Endothelial cell of umbilical vein (primary cell): ENCODE results near the gene E2F2. TPM values are rescaled to one million over a fixed set of nuclear protein-coding genes. Genes with fewer than 3 reads are reported as not detected.

ENCODE experiments used
- Bru-seq: library from RNA; stranded (reverse); fragments of 400-500 nt; gene quantifications from one replicate; lab custom pipeline; 2021; lab: Mats Ljungman, UMichigan
- BruChase-seq, 2 experiments: library from RNA; stranded (reverse); fragments of 400-500 nt; gene quantifications; one replicate each; lab custom pipeline; 2021; lab: Mats Ljungman, UMichigan
- BruUV-seq: library from RNA; stranded (reverse); fragments of 400-500 nt; replicated peaks from 2 replicates; lab custom pipeline; 2021; lab: Mats Ljungman, UMichigan
- CTCF ChIA-PET: fragments of 300-600, 350-600 bp; sonication (Branson Sonifier 250); formaldehyde crosslinking; loops from one replicate; lab custom pipeline; 2021; ENCODE audit warnings: antibody characterized with exemption, inconsistent platforms; lab: Charles Lee
- POLR2A ChIA-PET: fragments of 300-600, 350-600 bp; sonication (Branson Sonifier 250); formaldehyde crosslinking; loops from one replicate; lab custom pipeline; 2021; ENCODE audit warnings: antibody characterized with exemption, inconsistent platforms; lab: Charles Lee
- DNase-seq: peaks from one replicate; pipeline ENCODE4 v3.0.0-alpha.2; 2011; ENCODE audit warnings: low read depth, low spot score
- FAIRE-seq: peaks from 2 replicates; lab custom pipeline; 2011; peaks lifted over from hg19 to GRCh38; lab: Jason Lieb, UNC
- H2AFZ ChIP-seq: 2 replicates; pipeline ENCODE4 v1.6.0; 2012; ENCODE audit warnings: low read depth, low read length, control low read depth, inconsistent platforms
- H3K27ac ChIP-seq: 2 replicates; pipeline ENCODE4 v1.5.1; 2011; ENCODE audit warnings: low read depth, mild to moderate bottlenecking, control low read depth, low read length, moderate library complexity; ENCODE audit not compliant: insufficient read depth
- H3K27me3 ChIP-seq, 2 experiments: 2 replicates each; pipeline versions ENCODE4 v1.6.0 to v1.6.1; 2011; ENCODE audit warnings: low read length in 2 of 2, mixed read lengths in 1 of 2; ENCODE audit not compliant: control insufficient read depth in 2 of 2, insufficient read depth in 2 of 2
- H3K36me3 ChIP-seq, 2 experiments: 2 replicates in 1 of 2; 3 replicates in 1 of 2; pipeline ENCODE4 v1.5.1; 2011; ENCODE audit warnings: low read length in 2 of 2, mild to moderate bottlenecking in 1 of 2, moderate library complexity in 1 of 2; ENCODE audit not compliant: control insufficient read depth in 2 of 2, insufficient read depth in 2 of 2; ENCODE audit errors: extremely low read depth in 1 of 2
- H3K4me1 ChIP-seq: 3 replicates; pipeline ENCODE4 v1.5.1; 2011; ENCODE audit warnings: mild to moderate bottlenecking, low read length; ENCODE audit not compliant: control insufficient read depth, insufficient read depth; ENCODE audit errors: extremely low read depth
- H3K4me2 ChIP-seq: 2 replicates; pipeline ENCODE4 v1.6.1; 2011; ENCODE audit warnings: low read length, control low read depth, mixed read lengths; ENCODE audit not compliant: insufficient read depth
- H3K4me3 ChIP-seq, 3 experiments: fragments of 200-600 bp in 1 of 3; sonication (generic), shearing (Covaris generic) in 1 of 3; replicated peaks in 1 of 3; 2 replicates each; pipeline ENCODE4 v1.5.1; 2011 to 2016; ENCODE audit warnings: control low read depth in 3 of 3, low read length in 3 of 3, mild to moderate bottlenecking in 2 of 3, inconsistent platforms in 1 of 3, low read depth in 1 of 3, moderate library complexity in 1 of 3; ENCODE audit not compliant: insufficient read depth in 1 of 3
- H3K79me2 ChIP-seq: 2 replicates; pipeline ENCODE4 v1.6.0; 2012; ENCODE audit warnings: low read length, inconsistent platforms; ENCODE audit not compliant: control insufficient read depth, insufficient read depth
- H3K9ac ChIP-seq: replicated peaks from 2 replicates; pipeline ENCODE3; 2011; ENCODE audit warnings: low read length, control low read depth; ENCODE audit not compliant: insufficient read depth; ENCODE audit errors: extremely low read depth
- H3K9me1 ChIP-seq: replicated peaks from 3 replicates; pipeline ENCODE4 v1.6.0; 2011; ENCODE audit warnings: mild to moderate bottlenecking, low read length; ENCODE audit not compliant: control insufficient read depth, insufficient read depth; ENCODE audit errors: extremely low read depth
- H3K9me3 ChIP-seq: replicated peaks from 2 replicates; pipeline ENCODE4 v1.5.1; 2012; ENCODE audit warnings: low read length, inconsistent platforms; ENCODE audit not compliant: control insufficient read depth, insufficient read depth
- H4K20me1 ChIP-seq: replicated peaks from 2 replicates; pipeline ENCODE3; 2011; ENCODE audit warnings: mild to moderate bottlenecking, low read length; ENCODE audit not compliant: control insufficient read depth, insufficient read depth; ENCODE audit errors: extremely low read depth
- CTCF ChIP-seq, 2 donors: IDR thresholded peaks; 1 replicate in 1 of 2; 2 replicates in 1 of 2; pipeline ENCODE4 v1.5.1; 2011; ENCODE audit warnings: low read length in 2 of 2, mild to moderate bottlenecking in 2 of 2, moderate library complexity in 2 of 2, control low read depth in 1 of 2, inconsistent platforms in 1 of 2, low read depth in 1 of 2; ENCODE audit not compliant: insufficient read depth in 1 of 2; ENCODE audit errors: extremely low read depth in 1 of 2
- EZH2 ChIP-seq: IDR thresholded peaks from 2 replicates; pipeline ENCODE4 v1.6.1; 2012; ENCODE audit warnings: borderline replicate concordance, low read depth, mild to moderate bottlenecking, moderate library complexity, low read length, inconsistent platforms; ENCODE audit not compliant: severe bottlenecking
- FOS ChIP-seq: IDR thresholded peaks from 2 replicates; pipeline ENCODE4 v1.6.1; 2011; ENCODE audit warnings: mild to moderate bottlenecking, low read length, moderate library complexity, borderline replicate concordance; ENCODE audit not compliant: insufficient read depth
- GATA2 ChIP-seq: IDR thresholded peaks from 2 replicates; pipeline ENCODE4 v1.7.0; 2011; ENCODE audit warnings: low read depth, mild to moderate bottlenecking, moderate library complexity, mixed read lengths, low read length; ENCODE audit not compliant: insufficient read length, insufficient read depth
- JUN ChIP-seq: IDR thresholded peaks from 2 replicates; pipeline ENCODE4 v1.6.1; 2011; ENCODE audit warnings: borderline replicate concordance, low read depth; ENCODE audit not compliant: insufficient read length, insufficient read depth
- MYC ChIP-seq: IDR thresholded peaks from one replicate; pipeline ENCODE4 v1.6.1; 2011; ENCODE audit warnings: mild to moderate bottlenecking, low read depth, low read length
- POLR2A ChIP-seq: IDR thresholded peaks from 2 replicates; pipeline ENCODE4 v1.6.1; 2012; ENCODE audit warnings: low read depth, mild to moderate bottlenecking, control low read depth, low read length
- POLR2AphosphoS5 ChIP-seq: IDR thresholded peaks from 2 replicates; pipeline ENCODE4 v1.6.1; 2012; ENCODE audit warnings: low read depth, mild to moderate bottlenecking, control low read depth, low read length, moderate library complexity; ENCODE audit not compliant: insufficient read depth
- dilution Hi-C: fragments of 300-500 bp; cut with MboI; formaldehyde crosslinking; loops from one replicate; pipeline ENCODE4 v1.15.0; 2019; ENCODE audit warnings: low sequenced_read_pairs; ENCODE audit not compliant: extremely low pct_ligation_motif_present
- intact Hi-C: fragments of 100-400 bp; cut with micrococcal nuclease; formaldehyde crosslinking; loops from one replicate; pipeline ENCODE4 v1.10.0; 2022
- long read RNA-seq: library from polyadenylated mRNA; stranded (forward); transcript quantifications from one replicate; pipeline ENCODE4 v2.0.0, GENCODE V29; 2021
- polyA minus RNA-seq, 3 experiments: library from RNA; depleted of rRNA, polyadenylated mRNA; stranded (reverse); fragments of >200 nt; gene quantifications; 1 replicate in 1 of 3; 2 replicates in 2 of 3; pipeline ENCODE4 v1.2.3, GENCODE V29; 2011
- polyA plus RNA-seq, 4 experiments: library from polyadenylated mRNA; depleted of rRNA in 3 of 4; stranded (reverse) in 3 of 4; unstranded in 1 of 4; fragments of >200 nt; gene quantifications; 2 replicates each; pipeline versions ENCODE4 v1.2.1 to v1.2.3, GENCODE V29; 2011 to 2012; ENCODE audit warnings: missing spikeins in 1 of 4
- total RNA-seq: library from RNA; stranded (reverse); gene quantifications from 2 replicates; pipeline ENCODE4 v1.2.3, GENCODE V29; 2021
- TF ChIP-seq, protein P1 (sequence below): IDR thresholded peaks from 2 replicates; pipeline ENCODE4 v1.6.1; 2011; ENCODE audit not compliant: insufficient read depth, insufficient read length

E2F2 gene
- total RNA-seq (5.0 and 5.6 TPM in 2 replicates), polyA plus RNA-seq (0.83 and 1.1 TPM in 2 replicates), polyA minus RNA-seq (1.5 and 1.9 TPM in 2 replicates), Bru-seq, nascent RNA (percentile 53 among the genes with signal in this experiment), BruChase-seq, experiment 1, labeled RNA remaining after a 6-hour chase (percentile 42 among the genes with signal in this experiment), BruChase-seq, experiment 2, labeled RNA remaining after a 2-hour chase (percentile 47 among the genes with signal in this experiment)
- 0.95 and 1.2 TPM in 2 replicates for polyA plus RNA-seq (2011; cell fraction: cytosol; rRNA removed)
- 1.9 and 2.0 TPM in 2 replicates for polyA plus RNA-seq (2011; cell fraction: nucleus; rRNA removed)
- 1.1 and 1.6 TPM in 2 replicates for polyA plus RNA-seq (2012)
- polyA minus RNA-seq (2011; cell fraction: cytosol; rRNA and poly(A)+ RNA removed), result 11.7 TPM
- polyA minus RNA-seq (2011; cell fraction: nucleus; rRNA and poly(A)+ RNA removed), result 1.6 and 2.9 TPM in 2 replicates
- long read RNA-seq, partial matches to known transcripts, result 0 of 4 reads
- long read RNA-seq, other reads (novel, unspliced or antisense), result 4 of 4 reads

GRCh38 chr1:23530747-23531561 is at the start of gene E2F2:
Gene E2F2 (minus strand): TSS chr1:23531233. CDS start chr1:23530793, 440 bp downstream.
- H3K9me1 ChIP-seq, result no peaks in the 10 kb centered on the region
- H3K9ac ChIP-seq, result peak within 1 kb of the TSS; percentile 79
- intact Hi-C loops (loop anchor here (5.0 to 10.0 kb wide), 2 partner anchors 49 to 186 kb away; partner anchors contain the start of genes ASAP3 and HNRNPR), dilution Hi-C loops (no loop called here)
- H4K20me1 ChIP-seq, result no peaks in the 10 kb centered on the region
- H3K4me3 ChIP-seq, result peak within 1 kb of the TSS; percentile 38 to 74 (median 68)
- TSS peak; percentile 30 for BruUV-seq
- FAIRE-seq (peak; percentile 88), DNase-seq (peak; percentile 74)
- no peaks in the 10 kb centered on the region for H3K36me3 ChIP-seq
- no peaks in the 10 kb centered on the region for H3K27me3 ChIP-seq
- CTCF ChIA-PET, result interaction anchor here (0.5 to 16.6 kb wide), 8 partner anchors 9 to 166 kb away, joined by 3 to 192 read pairs (median 4); partner anchors contain the start of gene ASAP3
- peak within 1 kb of the TSS; percentile 73 for H3K27ac ChIP-seq
- POLR2A ChIA-PET, result no interaction called here
- peaks cover 12% of the 10 kb centered on the region for H3K79me2 ChIP-seq
- H3K9me3 ChIP-seq, result no peaks in the 10 kb centered on the region
- H3K4me1 ChIP-seq, result peaks cover 35% of the 10 kb centered on the region
- TF ChIP-seq EZH2 (no peak), POLR2AphosphoS5 (peak; percentile 14), FOS (no peak), JUN (no peak), GATA2 (no peak), CTCF (IDR thresholded peaks at IDR 0.05; ENCODE audit: extremely low read depth in 1 of 2, insufficient read depth in 1 of 2, low read depth in 1 of 2, low read length in 2 of 2) (peak in 1 of 2 donors; percentile 18), POLR2A (no peak), MYC (no peak)
- TF ChIP-seq, protein P1, sequence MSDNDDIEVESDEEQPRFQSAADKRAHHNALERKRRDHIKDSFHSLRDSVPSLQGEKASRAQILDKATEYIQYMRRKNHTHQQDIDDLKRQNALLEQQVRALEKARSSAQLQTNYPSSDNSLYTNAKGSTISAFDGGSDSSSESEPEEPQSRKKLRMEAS, result peak; percentile 10
- H2AFZ ChIP-seq, result peak within 1 kb of the TSS; percentile 97
- peak within 1 kb of the TSS; percentile 92 for H3K4me2 ChIP-seq
